SKM-1 treated with dmso at 0.1 percent for 144 hours (cell line): Measurements from ENCODE around the gene TEKT2.

Experiments
- DNase-seq: peaks from one replicate; lab custom pipeline; 2025; ENCODE audit not compliant: unreplicated experiment; lab: John Stamatoyannopoulos, UW

The TEKT2 gene

GRCh38 chr1:36126797-36127500 lies 43.1 kb downstream of the TEKT2 start:
- DNase-seq = no peak

GRCh38 chr1:36128126-36128904 lies 44.4 kb downstream of the TEKT2 start:
- peak; percentile 56 for DNase-seq

- no peak for DNase-seq
Measured at GRCh38 chr1:36128905-36129206, 45.0 kb downstream of the TEKT2 start.

GRCh38 chr1:36132029-36132428 lies 48.1 kb downstream of the TEKT2 start:
- no peak for DNase-seq

DNA sequence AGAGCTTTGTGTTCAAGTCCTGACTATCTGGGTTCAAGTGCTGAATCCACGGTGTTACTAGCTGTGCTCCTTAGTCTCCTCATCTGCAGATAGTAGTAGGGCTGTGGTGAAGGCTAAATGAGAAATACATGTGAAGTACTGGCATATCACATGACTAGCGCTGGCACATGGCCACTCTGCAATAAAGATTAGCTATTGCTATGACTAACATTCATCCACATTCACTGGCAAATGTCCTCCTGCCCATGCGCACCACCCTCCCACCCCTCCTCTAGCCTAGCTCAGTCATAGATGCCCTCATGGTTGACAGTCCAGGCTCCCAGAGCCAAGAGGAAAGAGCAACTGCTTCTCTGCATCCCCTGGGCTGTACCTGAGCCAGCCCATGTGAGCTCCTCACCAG lies 49.6 kb downstream of the TEKT2 start:
- DNase-seq = no peak

DNA sequence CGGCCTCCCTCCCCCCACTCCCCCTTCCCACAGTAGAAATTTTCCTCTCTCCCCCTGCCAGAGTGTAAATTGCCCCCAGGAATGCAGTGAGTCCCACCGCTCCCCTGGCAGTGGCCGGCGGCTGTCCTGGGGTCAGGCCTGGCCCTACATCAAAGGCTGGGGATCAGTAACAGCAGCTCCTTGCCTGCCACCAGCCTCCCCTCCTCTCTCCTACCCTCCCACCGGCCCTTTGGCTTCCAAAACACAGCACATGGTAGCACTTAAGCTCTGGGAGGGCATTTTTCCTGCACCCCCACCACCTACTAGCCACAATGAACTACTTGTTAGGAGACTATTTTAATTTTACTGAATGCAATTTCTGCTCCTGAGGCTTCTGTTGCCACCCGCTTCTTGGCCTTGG lies 50.1 kb downstream of the TEKT2 start:
- no peak for DNase-seq

DNA sequence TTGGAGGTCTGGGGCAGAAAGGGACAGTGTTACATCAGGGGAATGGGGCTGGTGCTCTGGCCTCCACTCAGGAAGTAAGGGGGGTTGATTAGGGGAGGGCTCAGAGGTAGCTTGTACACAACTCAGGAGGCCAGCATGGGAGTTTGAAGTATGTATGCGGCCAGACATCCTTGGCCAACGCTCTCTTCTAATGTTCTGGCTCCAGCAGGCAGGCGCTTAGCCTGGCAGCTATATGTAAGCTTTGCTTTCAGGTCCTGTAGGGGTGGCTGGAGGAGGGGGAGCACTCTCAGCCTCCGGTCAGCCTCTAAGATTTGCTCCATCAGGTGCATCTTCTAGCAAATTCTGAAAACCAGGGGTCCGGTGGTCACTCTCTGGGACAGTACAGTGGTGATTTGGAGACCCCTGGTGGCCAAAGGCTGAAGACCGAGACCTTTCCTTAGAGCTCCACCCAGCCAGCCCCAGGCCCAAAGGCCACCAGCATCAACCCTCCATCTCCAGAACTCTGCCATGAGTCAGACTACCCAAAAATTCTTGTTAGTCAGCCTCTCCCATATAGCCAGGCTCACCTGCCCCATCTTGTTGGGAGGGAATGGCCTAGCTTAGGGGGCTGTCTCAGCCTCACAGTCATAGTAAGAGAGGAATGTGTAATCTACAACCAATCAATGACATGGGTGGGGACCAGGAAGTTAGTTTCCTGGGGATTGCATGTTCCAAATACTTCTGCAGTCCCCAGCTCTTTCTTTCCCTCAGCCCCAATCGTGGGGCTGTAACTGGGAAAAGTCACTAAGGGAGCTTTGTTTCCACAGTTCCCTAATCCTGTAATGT lies 50.8 kb downstream of the TEKT2 start:
- no peak for DNase-seq

- DNase-seq = no peak
Measured at GRCh38 chr1:36135330-36135667, 51.4 kb downstream of the TEKT2 start.

- no peak for DNase-seq
Measured at GRCh38 chr1:36135796-36136195, 51.9 kb downstream of the TEKT2 start.

- DNase-seq = no peak
Measured at GRCh38 chr1:36136535-36136934, 52.6 kb downstream of the TEKT2 start.

DNA sequence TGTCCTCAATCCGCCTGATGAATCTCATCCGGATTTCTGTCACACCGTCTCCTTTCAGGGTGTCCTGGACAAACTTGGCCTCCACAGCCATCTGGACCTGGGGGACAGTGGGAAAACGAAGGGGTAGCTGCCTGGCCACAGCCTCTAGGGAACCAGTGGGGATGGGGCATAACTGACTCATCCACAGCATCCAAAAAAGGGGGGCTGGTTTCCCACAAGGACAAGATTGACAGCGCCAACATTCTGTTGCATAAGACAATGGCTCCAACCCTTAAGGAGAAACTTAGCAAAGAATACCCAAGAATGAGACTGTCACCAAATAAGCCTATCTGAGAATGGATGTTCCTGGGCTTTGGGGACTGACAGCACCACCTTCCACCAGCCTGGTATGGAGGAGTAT lies 53.3 kb downstream of the TEKT2 start:
- no peak for DNase-seq

- no peak for DNase-seq
Measured at GRCh38 chr1:36137776-36138175, 53.9 kb downstream of the TEKT2 start.
